Vagina (tissue), 2 donors: ENCODE results near the gene ADAMTS2.

Experiments used
- CTCF ChIP-seq, 3 experiments: fragments of 450-650 bp in 2 of 3; fragments of 200-600 bp in 1 of 3; sonication (generic) in 1 of 3; IDR thresholded peaks; one replicate each; pipeline ENCODE4 v1.5.1; 2017 to 2019; ENCODE audit warnings: antibody characterized with exemption in 3 of 3, mild to moderate bottlenecking in 2 of 3, moderate library complexity in 2 of 3
- POLR2A ChIP-seq, 2 donors: fragments of 450-650 bp; IDR thresholded peaks; one replicate each; pipeline ENCODE4 v1.6.1; 2017; ENCODE audit warnings: antibody characterized with exemption in 2 of 2, mild to moderate bottlenecking in 2 of 2, moderate library complexity in 2 of 2

GRCh38 chr5:179241175-179241574 lies 104.1 kb downstream of the ADAMTS2 start:
- TF ChIP-seq POLR2A (IDR thresholded peaks at IDR 0.05) (no peak), CTCF (IDR thresholded peaks at IDR 0.05) (no peak)
